Measurements from ENCODE around the gene CNST. TPM values are rescaled to one million over a fixed set of nuclear protein-coding genes. Genes with fewer than 3 reads are reported as not detected.

CNST gene
- polyA plus RNA-seq, 1 experiment, result 21.5 TPM

Small RNA genes within 50 kb of the gene (small RNA-seq; reads per million reads assigned to genes)
- gene AL356583.2 (ENCODE audit: insufficient read length, low read depth) (not detected), gene AL591623.2 (ENCODE audit: insufficient read length, low read depth) (not detected)

Other genes with a start within 250 kb of the CNST start
- gene SMYD3, start 59.2 kb upstream of the CNST start, polyA plus RNA-seq (2011; rRNA removed), result 37.5 and 39.9 TPM in 2 replicates
- 16.7 and 23.2 TPM in 2 replicates for gene TFB2M, start 195 bp upstream of the CNST start, polyA plus RNA-seq (2011; rRNA removed)
- 37.0 and 46.6 TPM in 2 replicates for gene SCCPDH, start 158.0 kb downstream of the CNST start, polyA plus RNA-seq (2011; rRNA removed)